Epithelial cell of prostate (primary cell): ENCODE data around the gene PLA2G7.
"Not testable (repeated sequence)": the region's sequence is repeated elsewhere in the genome, so short reads cannot be mapped to it uniquely, and the experiment has no call there.

Experiments used
- DNase-seq: peaks from one replicate; pipeline ENCODE4 v3.0.0-alpha.2; 2011; ENCODE audit warnings: low read depth, low spot score
- H3K27ac ChIP-seq: fragments of 450-650 bp; 2 replicates; pipeline ENCODE4 v1.5.1; 2017; ENCODE audit warnings: mild to moderate bottlenecking

The PLA2G7 gene

DNA sequence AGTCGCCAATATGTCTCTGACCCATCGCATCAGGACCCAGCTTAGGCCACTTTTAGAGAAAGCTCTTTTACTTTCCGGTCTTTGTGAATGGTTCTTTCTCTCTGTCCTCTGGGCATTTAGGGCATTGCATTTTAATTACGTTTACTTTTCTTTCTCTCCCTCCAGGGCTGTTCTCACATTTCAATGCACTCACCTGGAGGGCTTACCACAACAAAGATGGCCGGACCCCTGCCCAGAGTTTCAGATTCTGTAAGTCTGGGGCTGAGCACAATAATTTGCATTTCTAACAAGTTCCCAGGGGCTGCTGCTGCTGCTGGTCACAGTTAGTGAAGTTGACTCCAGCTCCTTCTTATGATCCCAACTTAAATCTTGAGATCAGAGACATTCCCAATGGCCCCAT is 14.6 kb upstream of the PLA2G7 start:
- no peak overlapping the region for H3K27ac ChIP-seq
- no peak for DNase-seq

DNA sequence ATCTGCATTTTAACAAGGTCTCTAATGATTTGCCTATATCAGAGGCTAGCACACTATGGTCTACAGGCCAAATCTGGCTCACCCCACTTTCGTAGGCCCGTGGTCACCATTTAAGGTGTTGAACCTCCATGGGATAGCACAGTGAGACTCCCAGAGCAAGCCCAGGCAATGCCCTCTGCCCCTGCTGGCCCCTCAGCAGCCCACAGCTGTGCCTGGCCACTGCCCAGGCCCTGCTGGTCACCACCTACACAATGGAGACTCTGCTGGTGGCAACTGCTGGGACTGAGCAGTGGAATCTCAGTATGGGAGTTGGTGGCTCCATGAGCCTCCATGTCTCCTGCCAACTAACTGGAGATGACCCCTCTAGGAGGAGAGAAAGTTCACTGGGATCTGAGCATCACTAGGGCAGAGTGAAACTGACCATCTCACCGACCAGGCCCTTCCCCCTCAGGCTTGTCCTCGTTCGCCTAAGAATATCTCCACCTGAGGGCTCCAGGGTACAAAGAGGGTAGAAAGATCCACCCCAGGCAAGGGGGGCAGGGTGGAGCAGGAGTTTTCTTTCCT is 13.8 kb upstream of the PLA2G7 start:
- no peak for DNase-seq
- no peak overlapping the region for H3K27ac ChIP-seq

DNA sequence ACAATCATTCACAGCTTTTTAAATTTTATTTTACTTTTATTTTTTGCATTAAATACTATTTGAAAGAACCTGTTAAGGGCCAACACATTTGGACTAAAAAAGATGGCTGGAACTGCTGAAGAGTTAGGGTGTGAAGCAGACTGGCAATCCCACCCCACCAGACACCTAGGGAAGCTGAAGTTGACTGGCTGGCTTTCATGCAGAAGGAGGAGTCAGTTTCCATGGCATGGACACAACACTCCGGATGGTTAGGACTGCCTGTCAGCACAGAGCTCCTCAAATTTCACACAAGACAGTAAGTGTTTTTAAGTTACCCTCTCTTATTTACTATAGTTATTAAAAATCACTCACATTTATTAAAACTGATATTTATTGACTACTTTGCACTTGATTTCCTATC is 11.5 kb upstream of the PLA2G7 start, which contains the start of gene ANKRD66:
TSS of gene ANKRD66 (plus strand) at position 238 of the 400 bp plus-strand sequence. CDS start 5,016 bp downstream, outside the sequence.
- no peak within 1 kb of the TSS for H3K27ac ChIP-seq
- no peak for DNase-seq

DNA sequence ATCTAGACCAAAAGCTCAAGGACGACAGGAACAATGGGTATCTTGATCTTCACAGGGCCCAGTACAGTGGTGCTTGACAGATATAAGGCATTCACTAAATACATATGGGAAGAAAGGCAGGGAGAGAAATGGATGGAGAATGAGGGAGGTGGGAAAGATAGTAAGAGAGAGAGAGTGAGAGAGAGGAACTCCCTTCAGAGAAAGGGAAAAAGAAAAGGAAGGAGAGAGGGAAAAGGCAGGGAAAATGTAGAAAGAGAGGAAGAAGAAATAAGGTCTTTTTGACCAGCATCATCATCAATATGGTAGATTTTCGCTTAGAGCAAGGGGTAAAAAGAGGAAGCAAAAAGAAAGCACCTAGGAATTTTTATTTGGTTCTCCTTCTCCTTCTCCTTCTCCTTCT is 10.8 kb upstream of the PLA2G7 start:
- DNase-seq = no peak
- H3K27ac ChIP-seq = no peak overlapping the region

DNA sequence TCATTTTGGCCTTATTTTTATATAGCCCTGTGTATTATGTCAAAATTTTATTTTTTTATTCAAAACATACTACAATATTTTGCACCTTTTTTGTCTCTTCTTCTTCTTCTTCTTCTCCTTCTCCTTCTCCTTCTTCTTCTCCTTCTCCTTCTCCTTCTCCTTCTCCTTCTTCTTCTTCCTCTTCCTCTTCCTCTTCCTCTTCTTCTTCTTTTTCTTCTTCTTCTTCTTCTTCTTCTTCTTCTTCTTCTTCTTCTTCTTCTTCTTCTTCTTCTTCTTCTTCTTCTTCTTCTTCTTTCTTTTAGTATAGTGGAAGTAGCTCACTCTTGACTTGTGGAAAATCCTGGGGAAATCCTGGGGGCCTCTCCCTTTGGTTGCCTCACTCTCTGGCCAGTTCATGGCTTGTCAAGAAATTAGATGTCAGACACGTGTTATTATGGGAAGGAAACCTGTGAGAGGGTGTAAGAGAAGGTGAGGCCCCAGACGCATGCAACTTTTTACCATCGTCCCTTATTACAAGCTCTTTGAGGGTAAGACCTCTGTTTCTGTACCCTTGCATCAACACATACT is 9.1 kb upstream of the PLA2G7 start:
- not testable (repeated sequence) for H3K27ac ChIP-seq, DNase-seq

DNA sequence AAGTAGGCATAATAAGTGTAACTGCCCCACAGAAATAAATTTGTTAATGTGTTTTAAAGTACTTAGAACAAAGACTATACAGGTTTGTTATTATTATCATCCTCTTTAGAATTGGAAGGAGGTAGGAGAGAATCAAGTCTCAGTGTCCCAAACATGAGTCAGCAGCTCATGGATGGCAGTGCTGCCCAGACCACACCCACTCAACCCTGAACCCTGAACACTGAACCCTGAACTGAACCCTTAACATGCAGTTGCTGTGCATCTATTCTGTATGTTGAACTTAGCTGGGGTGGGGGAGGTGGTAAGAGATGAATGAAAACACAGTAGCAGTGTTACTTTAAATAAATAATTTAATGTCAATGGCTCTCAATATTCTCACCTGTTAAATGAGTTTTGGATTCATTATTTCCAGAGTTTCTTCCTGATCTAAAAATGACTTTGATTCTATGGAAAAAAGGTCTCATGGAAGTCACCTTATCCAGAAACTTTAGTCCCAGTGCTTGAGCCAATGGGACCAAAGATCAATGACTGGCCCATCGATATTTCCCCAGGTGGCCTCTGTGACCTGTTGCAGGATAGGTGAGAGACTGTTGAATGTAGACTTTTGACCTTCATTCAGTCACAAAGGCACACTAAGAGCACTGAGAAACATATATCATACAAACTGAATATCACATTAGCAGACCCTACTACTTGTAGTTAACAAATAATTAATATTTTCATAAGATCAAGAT is 8.4 kb upstream of the PLA2G7 start:
- DNase-seq = no peak
- H3K27ac ChIP-seq = no peak overlapping the region

DNA sequence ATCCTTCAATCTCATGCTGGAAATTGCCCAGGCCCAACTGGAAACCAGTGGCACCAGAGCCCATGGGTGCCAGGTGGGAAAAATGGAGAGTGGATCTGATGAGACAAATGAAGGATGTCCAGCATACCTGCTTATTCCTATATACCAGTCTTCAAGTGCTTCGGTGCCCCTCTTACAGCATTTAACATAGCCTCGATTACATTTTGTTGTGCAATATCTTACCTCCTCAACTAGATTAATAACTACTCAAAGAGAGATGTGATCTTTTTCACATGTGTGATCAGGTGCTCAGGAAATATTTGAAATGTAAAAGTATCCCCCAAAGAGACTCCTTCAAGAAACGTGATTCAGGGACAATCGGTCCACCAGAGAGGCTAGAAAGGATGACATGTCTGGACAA is 6.7 kb upstream of the PLA2G7 start:
- no peak overlapping the region for H3K27ac ChIP-seq
- DNase-seq = no peak

DNA sequence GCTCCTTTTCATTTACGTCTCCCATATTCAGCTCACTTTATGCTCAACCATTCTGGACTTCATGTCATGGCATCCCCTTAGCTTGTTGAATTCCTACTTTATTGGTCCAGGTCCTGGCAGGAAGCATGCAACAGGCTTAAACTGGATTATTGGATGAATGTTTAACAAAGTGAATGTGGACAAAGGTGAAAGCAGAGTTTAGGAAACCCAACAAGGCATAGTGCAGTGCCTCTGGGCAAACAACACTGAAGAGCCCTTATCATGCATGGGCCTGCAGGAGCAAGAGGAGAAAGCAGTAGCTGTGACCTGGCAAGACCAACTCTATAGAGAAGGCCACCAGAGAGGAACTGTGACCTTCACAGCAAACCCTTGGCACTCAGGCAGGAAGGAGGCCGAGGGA is 6.3 kb upstream of the PLA2G7 start:
- no peak overlapping the region for H3K27ac ChIP-seq
- DNase-seq = no peak

DNA sequence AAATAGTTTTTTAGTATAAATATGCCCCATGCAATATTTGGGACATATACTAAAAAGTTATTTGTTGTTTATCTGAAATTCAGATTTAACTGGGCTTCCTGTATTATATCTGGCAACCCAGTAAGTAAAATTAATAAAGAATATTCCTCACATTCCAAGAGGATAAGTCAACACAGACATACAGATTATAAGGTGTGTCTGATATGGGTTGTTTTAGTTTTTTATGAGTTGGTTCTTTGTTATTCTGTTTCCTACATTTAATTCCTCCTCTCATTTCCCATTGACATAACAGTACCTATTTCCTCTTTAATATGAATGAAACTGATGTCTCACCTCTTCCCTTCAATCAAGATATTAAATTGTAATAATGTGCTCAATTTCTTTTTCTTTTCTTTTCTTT is 1.7 kb upstream of the PLA2G7 start:
- no peak for DNase-seq
- no peak overlapping the region for H3K27ac ChIP-seq

DNA sequence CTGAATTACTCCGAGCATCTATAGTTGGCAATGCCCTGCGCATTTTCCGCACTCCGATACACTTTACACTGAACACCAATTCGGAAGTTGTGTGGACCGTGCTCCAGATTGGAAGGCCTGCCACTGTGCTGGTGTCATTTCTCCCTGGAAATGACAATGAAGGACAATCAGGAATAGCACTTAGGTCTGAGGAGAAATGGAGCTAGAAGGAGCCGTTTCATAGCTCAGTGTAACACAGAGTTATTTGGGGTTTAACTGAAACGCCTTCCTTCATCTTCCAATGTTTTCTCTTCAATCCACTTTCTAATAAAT is 501 bp upstream of the PLA2G7 start:
- no peak for DNase-seq
- H3K27ac ChIP-seq = no peak overlapping the region

DNA sequence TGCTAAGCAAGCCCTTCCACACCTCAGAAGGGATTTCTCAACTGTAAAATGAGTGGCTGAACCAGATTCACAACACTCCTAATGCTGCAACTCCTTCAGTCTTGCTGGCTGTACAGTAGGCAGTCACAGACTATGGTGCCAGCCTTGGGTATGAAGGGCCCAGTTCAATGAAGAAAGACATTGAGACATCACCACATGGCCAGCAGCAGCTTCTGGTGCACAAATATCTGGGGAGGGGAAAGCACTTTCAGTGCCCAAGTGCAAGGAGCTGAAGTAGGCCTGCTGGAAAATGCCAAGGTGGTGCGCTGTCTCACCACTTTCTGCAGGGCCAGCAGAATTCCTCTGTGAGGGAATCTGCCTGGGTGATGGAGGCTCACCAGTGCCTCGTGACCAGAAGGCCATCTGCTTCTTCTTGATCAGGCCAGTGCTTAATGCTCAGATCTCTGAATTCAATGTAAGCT is 1.8 kb downstream of the PLA2G7 start:
- no peak overlapping the region for H3K27ac ChIP-seq
- DNase-seq = no peak

DNA sequence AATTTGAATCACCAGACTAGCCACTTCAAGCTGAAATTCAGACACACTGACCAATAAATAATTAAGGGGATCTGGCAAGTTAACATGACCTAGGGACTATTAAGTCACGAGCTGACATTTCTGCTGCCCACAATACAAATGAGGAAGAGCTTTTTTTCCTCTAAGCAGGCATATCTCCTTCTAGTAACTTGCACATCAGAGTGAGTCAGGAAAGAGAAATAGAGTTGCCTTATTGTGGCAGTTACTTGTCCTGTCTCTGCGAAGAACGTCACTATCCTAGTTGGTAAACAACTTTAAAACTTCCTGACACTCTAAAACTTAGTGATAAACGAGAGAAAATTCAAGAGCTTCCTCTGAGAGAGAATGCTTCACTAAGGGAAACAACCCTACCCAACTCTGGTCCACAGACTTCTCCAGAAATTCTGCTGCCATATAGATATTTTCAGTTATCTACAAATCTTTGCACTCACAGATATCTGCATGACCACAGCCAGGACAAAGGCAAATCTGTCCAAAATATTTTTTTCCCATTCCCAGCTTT is 4.2 kb downstream of the PLA2G7 start:
- no peak overlapping the region for H3K27ac ChIP-seq
- DNase-seq = no peak

DNA sequence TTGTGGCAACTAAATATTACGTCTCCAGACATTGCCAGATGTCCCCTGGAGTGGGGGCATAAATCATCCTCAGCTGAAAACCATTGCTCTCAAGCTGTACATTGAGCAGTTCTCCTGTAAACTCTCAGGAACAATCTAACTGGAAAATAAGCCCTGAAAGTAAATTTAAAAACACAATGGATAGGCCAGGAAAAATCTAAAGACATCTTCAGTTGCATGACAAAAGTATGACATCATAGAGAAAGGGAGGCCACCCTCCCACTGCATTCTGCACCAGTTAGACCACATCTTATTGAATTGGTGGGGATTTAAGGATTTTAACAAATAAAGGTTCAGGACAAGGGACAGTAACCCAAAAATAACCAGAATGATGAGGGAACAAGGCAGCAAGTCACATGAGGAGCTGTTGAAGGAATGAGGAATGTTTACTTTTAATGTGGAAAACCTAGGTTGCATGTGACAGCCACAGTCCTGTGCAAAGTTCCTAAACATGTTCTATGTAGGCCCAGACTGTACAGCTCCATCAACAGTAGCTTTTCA is 5.3 kb downstream of the PLA2G7 start:
- no peak overlapping the region for H3K27ac ChIP-seq
- DNase-seq = no peak

DNA sequence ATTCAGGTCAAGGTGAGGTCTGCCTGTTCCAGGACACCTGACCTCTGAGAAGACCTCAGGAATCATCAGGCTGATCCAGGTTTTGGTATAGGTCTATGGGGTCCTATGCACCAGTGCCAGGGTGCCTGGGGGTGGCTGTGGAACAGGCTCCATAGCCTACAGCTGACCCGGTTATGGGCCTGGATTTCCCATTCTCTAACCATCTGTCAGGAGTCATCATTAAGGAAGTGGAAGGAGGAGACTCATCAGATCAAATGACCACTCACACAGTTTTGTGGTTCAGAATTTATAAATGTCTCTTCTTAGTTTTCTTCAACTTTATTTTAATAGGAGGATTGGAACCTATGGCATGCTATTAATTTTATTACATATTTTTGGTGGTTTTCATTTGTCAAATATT is 14.8 kb downstream of the PLA2G7 start:
- H3K27ac ChIP-seq = no peak overlapping the region
- no peak for DNase-seq

DNA sequence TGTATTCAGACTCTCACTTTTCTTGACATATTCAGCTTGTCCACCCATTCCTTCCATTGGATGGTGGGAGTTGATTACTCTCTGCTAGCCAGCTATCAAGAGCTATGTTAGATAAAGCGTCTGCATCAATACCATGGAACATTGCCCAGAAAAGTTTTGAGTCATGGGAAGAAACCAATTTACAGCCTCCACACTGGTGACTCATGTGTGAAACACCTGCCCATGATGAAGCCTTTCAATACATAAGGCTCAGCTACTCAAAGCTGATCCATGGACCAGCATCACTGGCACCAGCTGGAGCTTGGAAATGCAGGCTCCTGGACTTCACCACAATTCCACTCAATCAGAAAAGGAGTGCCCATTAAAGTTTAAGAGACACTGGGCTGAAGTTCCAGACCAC is 16.1 kb downstream of the PLA2G7 start:
- peak; percentile 92 for DNase-seq
- no peak overlapping the region for H3K27ac ChIP-seq

DNA sequence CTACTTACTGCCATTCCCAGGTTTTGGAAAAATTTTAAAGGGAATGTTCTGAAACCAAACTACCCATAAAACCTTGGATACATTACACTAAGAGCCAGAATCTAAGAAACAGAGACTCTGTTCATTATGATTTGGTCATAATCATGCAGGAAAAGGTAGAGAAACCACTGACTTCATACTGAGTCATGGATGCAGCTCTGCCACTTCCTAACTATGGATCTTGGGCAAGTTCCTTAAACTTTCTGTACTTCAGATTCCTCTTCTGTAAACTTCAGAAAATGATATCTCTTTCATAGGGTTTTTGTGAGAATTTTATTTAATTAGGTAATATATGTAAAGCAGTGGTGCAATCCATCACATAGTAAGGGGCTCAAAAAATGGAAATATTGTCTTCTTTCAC is 20.0 kb downstream of the PLA2G7 start:
- peak overlapping the region; percentile 35 for H3K27ac ChIP-seq
- peak; percentile 37 for DNase-seq

DNA sequence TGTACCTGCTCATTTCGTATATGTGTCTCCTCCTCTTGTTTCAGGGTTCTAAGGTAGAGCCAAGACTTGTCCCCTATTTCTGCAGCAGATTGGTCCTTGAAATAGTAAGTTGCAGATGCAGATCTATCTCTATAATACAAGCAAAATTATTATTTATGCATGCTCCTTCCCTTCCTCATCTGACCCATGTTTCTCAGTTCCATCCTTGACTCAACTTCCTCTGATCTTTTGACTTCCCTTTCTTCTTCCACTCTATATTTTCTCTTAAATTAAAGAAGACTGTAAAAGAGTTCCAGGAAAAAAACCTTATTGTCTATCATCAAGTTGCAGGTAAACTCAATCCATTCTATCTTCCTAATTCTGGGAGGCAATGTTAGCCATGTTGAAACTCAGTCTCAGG is 23.7 kb downstream of the PLA2G7 start:
- H3K27ac ChIP-seq = no peak overlapping the region
- DNase-seq = no peak

DNA sequence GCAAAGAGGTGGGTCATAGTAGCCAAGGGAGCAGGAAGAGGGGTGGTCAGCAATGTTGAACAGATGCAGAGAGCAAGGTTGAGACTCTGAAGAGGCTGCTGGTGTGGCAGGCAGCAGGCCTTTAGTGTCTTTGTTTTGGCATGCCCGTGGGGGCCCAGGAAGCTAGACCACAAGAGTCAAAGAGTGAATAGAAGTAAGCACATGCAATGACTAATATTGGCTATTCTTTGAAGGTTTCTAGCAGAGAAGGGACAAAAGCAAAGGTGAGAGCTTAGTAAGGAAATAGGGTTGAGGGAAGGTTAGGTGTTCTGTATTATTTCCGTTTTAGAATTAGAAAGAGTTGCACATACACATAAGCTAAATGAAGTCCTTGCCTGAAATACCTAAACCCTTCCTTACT is 28.7 kb downstream of the PLA2G7 start:
- no peak for DNase-seq

DNA sequence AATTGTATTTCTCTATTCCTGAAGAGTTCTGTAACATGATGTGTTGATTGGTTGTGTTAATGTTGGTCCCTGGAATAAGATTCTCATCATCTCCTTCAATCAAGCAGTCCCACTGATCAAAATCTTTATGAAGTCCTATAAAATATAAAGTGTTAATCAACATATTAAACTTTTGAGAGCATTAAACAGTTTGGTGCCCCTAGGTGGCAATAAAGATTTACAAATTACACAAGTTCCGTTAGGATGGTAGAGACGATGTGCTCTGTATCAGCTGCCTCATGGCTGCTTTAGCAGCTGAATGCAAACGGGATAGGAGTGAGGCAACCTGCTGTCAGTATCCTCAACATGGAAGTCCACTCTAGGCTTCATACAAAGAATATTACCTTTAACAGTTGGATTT is 30.6 kb downstream of the PLA2G7 start:
- no peak overlapping the region for H3K27ac ChIP-seq
- no peak for DNase-seq

More for the DNA sequence above, 28.7 kb downstream of the PLA2G7 start:
- H3K27ac ChIP-seq = no peak overlapping the region

DNA sequence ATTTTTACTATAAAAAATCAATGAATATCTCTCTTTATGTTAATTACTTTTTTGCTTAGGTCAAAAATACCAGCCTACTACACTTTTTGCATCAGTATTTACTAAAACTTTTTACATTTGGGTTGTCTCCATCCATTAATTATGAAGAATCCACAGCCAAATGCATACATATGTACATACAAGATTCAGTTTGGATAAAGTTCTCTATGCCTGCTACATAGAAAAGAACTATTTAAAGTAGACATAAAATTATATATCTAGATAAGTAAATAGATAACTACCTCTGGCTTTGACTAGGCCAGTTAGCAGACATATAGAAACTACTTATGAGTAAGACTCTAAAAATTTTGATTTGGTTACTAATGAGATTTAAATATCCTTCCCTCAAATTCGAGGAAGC is 35.2 kb downstream of the PLA2G7 start:
- DNase-seq = no peak
- no peak overlapping the region for H3K27ac ChIP-seq

DNA sequence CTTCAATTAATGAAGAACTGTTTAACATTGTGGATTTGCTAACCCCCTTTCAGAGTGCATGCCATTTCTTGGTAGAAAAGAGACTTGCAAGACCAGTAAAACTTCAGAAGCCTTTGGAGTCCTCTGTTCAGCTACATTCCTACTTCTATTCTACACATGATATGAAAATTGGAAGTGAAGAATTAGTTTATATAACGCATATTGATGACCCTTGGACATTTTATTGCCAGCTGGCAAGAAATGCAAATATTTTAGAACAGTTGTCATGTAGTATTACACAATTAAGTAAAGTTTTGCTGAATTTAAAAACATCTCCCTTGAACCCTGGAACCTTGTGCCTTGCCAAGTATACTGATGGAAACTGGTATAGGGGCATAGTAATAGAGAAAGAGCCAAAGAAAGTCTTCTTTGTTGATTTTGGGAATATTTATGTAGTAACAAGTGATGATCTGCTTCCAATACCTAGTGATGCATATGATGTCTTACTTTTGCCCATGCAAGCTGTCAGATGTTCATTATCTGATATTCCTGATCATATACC is 44.2 kb downstream of the PLA2G7 start:
- no peak for DNase-seq
- no peak overlapping the region for H3K27ac ChIP-seq
